ENCODE results near the gene XYLT1. TPM values are rescaled to one million over a fixed set of nuclear protein-coding genes. Genes with fewer than 3 reads are reported as not detected.

The XYLT1 gene
- total RNA-seq, 2 donors from 2014 or later, result 15.0 to 18.3 TPM

DNA sequence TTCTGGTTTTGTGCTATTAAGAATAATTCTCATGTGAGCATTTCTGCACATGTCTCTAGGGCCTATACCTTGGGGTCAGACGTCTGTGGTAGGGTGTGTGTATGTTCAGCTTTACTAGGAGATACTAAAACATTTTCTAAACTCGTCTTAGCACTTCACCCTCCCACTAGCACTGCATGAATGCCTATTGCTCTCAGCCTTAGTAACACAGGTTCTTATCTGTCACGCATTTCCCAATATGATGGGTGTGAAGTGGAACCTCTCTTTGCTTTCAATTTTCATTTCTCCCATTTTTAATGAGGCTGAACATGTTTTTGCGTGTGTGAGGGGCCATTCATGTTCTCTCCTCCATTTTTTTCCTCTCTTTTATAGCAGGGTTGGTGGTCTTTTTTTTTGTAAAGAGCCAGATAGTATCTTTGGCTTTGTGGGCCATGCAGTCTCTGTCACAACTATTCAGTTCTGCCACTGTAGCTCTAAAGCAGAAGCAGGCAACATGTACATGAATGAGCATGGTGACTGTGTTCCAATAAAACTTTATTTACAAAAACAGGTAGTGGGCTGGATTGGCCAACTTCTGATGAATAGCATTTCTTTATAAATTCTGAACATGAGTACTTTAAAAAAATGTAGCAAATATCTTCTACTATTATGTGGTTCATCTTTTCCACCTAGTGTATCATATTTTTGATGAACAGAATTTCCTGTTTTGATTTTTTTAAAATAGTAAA lies 354.0 kb downstream of the XYLT1 start:
- Histone ChIP-seq H3K27ac (no peak overlapping the region), H3K36me3 (no peaks in the 10 kb centered on the region), H3K4me3 (no peak overlapping the region), H3K9me3 (no peaks in the 10 kb centered on the region), H3K4me1 (no peaks in the 10 kb centered on the region), H3K9ac (ENCODE audit: low read depth in 2 of 2, low read length in 2 of 2) (no peak overlapping the region), H3K27me3 (no peaks in the 10 kb centered on the region)
- intact Hi-C loops (cut with DNase I), result no loop called here
- TF ChIP-seq, protein P1, sequence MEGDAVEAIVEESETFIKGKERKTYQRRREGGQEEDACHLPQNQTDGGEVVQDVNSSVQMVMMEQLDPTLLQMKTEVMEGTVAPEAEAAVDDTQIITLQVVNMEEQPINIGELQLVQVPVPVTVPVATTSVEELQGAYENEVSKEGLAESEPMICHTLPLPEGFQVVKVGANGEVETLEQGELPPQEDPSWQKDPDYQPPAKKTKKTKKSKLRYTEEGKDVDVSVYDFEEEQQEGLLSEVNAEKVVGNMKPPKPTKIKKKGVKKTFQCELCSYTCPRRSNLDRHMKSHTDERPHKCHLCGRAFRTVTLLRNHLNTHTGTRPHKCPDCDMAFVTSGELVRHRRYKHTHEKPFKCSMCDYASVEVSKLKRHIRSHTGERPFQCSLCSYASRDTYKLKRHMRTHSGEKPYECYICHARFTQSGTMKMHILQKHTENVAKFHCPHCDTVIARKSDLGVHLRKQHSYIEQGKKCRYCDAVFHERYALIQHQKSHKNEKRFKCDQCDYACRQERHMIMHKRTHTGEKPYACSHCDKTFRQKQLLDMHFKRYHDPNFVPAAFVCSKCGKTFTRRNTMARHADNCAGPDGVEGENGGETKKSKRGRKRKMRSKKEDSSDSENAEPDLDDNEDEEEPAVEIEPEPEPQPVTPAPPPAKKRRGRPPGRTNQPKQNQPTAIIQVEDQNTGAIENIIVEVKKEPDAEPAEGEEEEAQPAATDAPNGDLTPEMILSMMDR (IDR thresholded peaks at IDR 0.05), result no peak
- no peak for DNase-seq

DNA sequence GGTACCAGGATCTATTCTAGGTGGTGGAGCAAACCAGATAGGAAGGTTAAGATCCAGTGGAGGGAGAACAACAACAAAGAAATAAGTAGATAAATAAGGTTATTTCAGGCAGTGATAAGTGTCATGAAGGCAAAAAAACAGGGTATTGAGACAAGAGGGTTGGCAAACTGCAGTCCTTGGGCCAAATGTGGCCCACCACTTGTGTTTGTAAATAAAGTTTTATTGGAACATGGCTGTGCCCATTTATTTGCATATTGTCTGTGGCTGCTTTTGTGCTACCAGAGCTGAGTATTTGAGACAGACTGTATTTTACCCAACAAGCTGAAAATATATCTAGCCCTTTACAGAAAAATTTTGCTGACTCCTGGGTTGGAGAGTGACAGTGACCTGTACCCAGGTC lies 361.3 kb downstream of the XYLT1 start:
- Histone ChIP-seq H3K27ac (no peak overlapping the region), H3K36me3 (no peaks in the 10 kb centered on the region), H3K4me1 (no peaks in the 10 kb centered on the region), H3K27me3 (no peaks in the 10 kb centered on the region), H3K9ac (ENCODE audit: low read depth in 2 of 2, low read length in 2 of 2) (no peak overlapping the region), H3K4me3 (no peak overlapping the region), H3K9me3 (no peaks in the 10 kb centered on the region)
- intact Hi-C loops (cut with DNase I), result no loop called here
- no peak for DNase-seq
- TF ChIP-seq, protein P1 (IDR thresholded peaks at IDR 0.05), result no peak

DNA sequence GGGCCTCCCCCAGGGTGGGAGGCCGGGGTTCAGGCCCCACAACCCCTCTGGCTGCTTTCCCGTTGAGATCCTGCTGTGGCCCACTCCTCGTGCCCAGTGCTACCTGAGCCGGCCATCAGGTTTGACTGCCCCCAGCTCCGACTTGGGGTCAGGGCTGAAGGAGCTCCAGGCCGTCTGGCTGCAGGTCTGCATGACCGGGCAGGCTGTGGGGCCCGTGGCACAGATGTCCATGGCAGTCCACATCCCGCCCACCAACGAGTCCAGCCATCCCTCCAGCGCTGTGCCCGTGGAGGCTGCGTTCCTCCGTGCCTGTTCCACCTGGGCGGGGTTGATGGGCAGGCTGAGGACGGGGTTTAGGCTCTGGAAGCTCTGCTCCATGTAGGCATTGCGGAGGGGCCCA lies 362.2 kb downstream of the XYLT1 start:
- TF ChIP-seq, protein P1 (IDR thresholded peaks at IDR 0.05), result no peak
- Histone ChIP-seq H3K9ac (ENCODE audit: low read depth in 2 of 2, low read length in 2 of 2) (no peak overlapping the region), H3K36me3 (no peaks in the 10 kb centered on the region), H3K9me3 (no peaks in the 10 kb centered on the region), H3K4me3 (no peak overlapping the region), H3K4me1 (no peaks in the 10 kb centered on the region), H3K27ac (no peak overlapping the region), H3K27me3 (no peaks in the 10 kb centered on the region)
- intact Hi-C loops (cut with DNase I), result no loop called here
- DNase-seq, result no peak

DNA sequence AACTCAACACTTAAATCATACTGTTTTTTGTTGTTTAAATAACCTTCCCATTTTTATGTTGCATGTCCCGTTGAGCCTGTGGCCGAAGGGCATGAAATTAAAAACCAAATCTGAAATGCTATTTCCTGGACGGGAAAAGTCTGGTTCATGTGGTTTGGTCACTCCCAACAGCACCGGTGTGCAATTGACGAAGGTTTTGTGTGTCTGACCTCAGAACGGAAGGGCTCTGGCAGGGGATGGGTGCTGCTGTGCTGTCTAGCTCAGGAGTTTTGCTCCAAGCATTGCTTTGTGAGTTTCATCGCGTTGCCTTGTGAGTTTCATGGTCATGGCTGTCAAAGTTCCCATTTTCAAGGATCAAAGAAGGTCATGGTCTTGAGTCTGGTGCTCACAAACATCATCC lies 363.3 kb downstream of the XYLT1 start:
- no peaks in the 10 kb centered on the region for H3K27me3 ChIP-seq
- H3K9me3 ChIP-seq, result no peaks in the 10 kb centered on the region
- H3K4me3 ChIP-seq, result no peak overlapping the region
- no peak for DNase-seq
- H3K27ac ChIP-seq, result no peak overlapping the region
- H3K4me1 ChIP-seq, result no peaks in the 10 kb centered on the region
- TF ChIP-seq, protein P1 (IDR thresholded peaks at IDR 0.05), result no peak
- H3K9ac ChIP-seq (ENCODE audit: low read depth in 2 of 2, low read length in 2 of 2), result no peak overlapping the region
- intact Hi-C loops (cut with DNase I), result no loop called here
- no peaks in the 10 kb centered on the region for H3K36me3 ChIP-seq

DNA sequence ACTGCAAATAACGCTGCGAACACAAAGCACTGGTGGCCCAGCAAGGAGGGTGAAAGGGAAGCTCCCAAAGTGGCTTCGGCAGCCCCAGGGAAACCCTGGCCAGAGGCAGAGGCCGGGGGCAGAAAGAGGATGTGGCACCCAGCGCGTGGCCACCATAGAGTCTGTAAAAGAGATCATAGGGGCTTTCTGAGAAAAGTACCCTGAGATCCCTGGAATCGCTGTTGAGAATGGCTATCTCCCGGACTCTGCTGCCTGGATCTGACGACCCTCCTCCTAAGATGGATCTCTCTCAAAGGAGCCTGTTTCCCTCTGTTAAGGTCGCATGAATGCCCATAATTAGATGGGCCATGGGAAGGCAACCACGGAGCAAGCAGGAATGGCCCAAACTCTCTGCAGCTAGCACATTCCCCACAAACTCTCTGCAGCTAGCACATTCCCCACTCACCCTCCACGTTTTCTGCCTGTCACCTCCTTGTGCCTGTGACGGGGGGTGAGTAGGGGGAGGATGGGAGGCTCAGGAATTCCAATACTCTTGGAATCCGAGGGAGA lies 364.4 kb downstream of the XYLT1 start:
- Histone ChIP-seq H3K9me3 (no peaks in the 10 kb centered on the region), H3K27ac (no peak overlapping the region), H3K9ac (ENCODE audit: low read depth in 2 of 2, low read length in 2 of 2) (no peak overlapping the region), H3K4me1 (no peaks in the 10 kb centered on the region), H3K36me3 (no peaks in the 10 kb centered on the region), H3K4me3 (no peak overlapping the region), H3K27me3 (no peaks in the 10 kb centered on the region)
- DNase-seq, result no peak
- TF ChIP-seq, protein P1 (IDR thresholded peaks at IDR 0.05), result no peak
- intact Hi-C loops (cut with DNase I), result no loop called here
